Heart left ventricle (tissue), 13 donors: Measurements from ENCODE around the gene SNED1.

Source experiments
- POLR2A ChIP-seq, 2 donors: fragments of 450-650 bp; IDR thresholded peaks; one replicate each; pipeline ENCODE4 v1.6.1; 2017; ENCODE audit warnings: antibody characterized with exemption in 2 of 2, mild to moderate bottlenecking in 2 of 2, moderate library complexity in 2 of 2
- TF ChIP-seq, protein P1 (sequence below), 12 donors: fragments of 200-600 bp; sonication (generic) in 4 of 12; IDR thresholded peaks; one replicate each; pipeline versions ENCODE4 v1.5.0 to v1.8.0; 2018 to 2022; ENCODE audit warnings: antibody characterized with exemption in 12 of 12, mild to moderate bottlenecking in 5 of 12
- donor health status: ischemic (EF 13 %, LVEDD 7.1; RV severe dilation, severe dysfunction).
- donor health status: DM: no; HTN: yes; CAD: no.
- donor health status: DM: no; HTN: no; CAD: no.
- donor health status: ischemic (EF 25% LVEDD 6.9; RV normal size, moderate dysfunction).
- donor health status: ischemic (EF 25% LVEDD 5.7; RV mildly dilated, moderate dysfunction).
- donor health status: ischemic (EF 35%, LVEDD 5.7; RV mildly dilated, moderate dysfunction).
- donor health status: nonischemic (EF 11% LVEDD 7.7; RV severe dilation, severe dysfunction).
- donor health status: DM: yes; HTN: yes; CAD: no.
- donor health status: PGD.
- donor health status: ischemic (EF 29% LVEDD 5.4; RV normal size, mild dysfunction).
- donor health status: nonischemic (EF 23%, LVEDD 6.1; RV moderate dilation, normal function).

DNA sequence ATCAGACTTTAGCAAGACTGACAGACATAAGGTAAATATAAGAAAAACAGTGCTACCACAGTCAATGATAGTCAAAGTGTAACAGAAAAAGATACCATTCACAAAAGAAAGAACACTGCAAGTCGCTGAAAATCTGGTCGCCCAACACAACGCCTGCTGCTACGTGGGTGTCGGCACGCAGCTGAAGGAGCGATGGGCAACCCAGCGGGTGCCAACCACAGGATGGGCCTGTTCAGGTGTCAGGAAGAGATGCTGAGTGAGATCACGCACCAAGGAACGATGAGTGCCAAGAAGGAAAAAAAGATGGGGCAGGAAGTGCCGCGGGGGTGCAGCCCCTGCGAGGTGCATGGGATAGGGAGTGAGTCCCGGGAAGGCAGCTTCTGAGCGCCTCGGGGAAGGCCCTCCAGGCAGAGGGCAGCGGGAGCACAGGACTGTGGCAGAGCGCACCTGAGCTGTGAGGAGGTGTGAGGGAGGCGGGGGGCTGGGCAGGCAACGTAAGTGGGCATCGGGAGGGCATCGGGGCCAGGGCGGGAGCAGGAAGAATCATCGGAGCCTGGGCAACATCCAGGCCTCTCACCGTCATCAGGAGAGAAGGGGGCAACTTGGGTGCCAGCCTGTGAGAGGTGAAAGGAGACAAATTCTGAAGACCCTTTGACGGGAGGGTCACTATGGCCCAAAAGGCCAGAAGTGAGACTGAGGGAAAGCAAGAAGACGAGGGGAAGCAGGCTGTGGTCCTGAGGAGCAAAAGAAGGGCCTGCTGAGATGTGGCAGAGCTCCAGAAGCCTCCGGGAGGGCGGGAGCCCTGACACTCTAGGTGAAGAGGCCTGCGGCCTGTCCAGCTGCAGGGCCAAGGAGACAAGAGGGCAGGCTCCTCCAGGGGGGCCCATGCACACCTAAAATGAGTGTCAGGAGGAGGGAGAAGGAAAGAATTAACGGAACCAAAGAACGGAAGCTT, 118.5 kb downstream of the SNED1 start:
- TF ChIP-seq, protein P1, sequence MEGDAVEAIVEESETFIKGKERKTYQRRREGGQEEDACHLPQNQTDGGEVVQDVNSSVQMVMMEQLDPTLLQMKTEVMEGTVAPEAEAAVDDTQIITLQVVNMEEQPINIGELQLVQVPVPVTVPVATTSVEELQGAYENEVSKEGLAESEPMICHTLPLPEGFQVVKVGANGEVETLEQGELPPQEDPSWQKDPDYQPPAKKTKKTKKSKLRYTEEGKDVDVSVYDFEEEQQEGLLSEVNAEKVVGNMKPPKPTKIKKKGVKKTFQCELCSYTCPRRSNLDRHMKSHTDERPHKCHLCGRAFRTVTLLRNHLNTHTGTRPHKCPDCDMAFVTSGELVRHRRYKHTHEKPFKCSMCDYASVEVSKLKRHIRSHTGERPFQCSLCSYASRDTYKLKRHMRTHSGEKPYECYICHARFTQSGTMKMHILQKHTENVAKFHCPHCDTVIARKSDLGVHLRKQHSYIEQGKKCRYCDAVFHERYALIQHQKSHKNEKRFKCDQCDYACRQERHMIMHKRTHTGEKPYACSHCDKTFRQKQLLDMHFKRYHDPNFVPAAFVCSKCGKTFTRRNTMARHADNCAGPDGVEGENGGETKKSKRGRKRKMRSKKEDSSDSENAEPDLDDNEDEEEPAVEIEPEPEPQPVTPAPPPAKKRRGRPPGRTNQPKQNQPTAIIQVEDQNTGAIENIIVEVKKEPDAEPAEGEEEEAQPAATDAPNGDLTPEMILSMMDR (IDR thresholded peaks at IDR 0.05), result no peak
- TF ChIP-seq POLR2A (IDR thresholded peaks at IDR 0.05), result no peak
